HCT116 (cell line): ENCODE results near the gene ZFP57.

Experiments used
- CTCF ChIP-seq, 3 experiments: fragments of 200-600 bp in 1 of 3; sonication (generic) in 1 of 3; IDR thresholded peaks in 2 of 3; conservative IDR thresholded peaks in 1 of 3; 2 replicates each; pipeline ENCODE4 v1.5.1; 2012 to 2017; ENCODE audit warnings: low read depth in 2 of 3, low read length in 2 of 3, antibody characterized with exemption in 1 of 3, borderline replicate concordance in 1 of 3, control low read depth in 1 of 3, mild to moderate bottlenecking in 1 of 3, mixed read lengths in 1 of 3, mixed run types in 1 of 3, moderate library complexity in 1 of 3; ENCODE audit not compliant: insufficient read depth in 1 of 3
- EZH2 ChIP-seq: fragments of 200-600 bp; sonication (generic); IDR thresholded peaks from 2 replicates; pipeline ENCODE4 v1.6.1; 2017; ENCODE audit warnings: antibody characterized with exemption, mixed run types
- POLR2A ChIP-seq: IDR thresholded peaks from 2 replicates; pipeline ENCODE4 v1.7.0; 2011; ENCODE audit warnings: borderline replicate concordance; ENCODE audit not compliant: insufficient read depth, insufficient read length; ENCODE audit errors: extremely low read depth

- TF ChIP-seq POLR2A (no peak), EZH2 (no peak), CTCF (IDR thresholded peaks at IDR 0.05 in 2 of 3, conservative IDR thresholded peaks at IDR 0.05 in 1 of 3; ENCODE audit: borderline replicate concordance in 1 of 3, insufficient read depth in 1 of 3, low read depth in 2 of 3, low read length in 2 of 3) (peak; percentile 59 to 69 (median 63); a peak in 5 of 6 replicates)
These were observed 27.4 kb downstream of the ZFP57 start for GRCh38 chr6:29653452-29654038.
